Activated T-cell treated with anti-CD3 and anti-CD28 coated beads for 48 hours (primary cell): ENCODE measurements around the gene CSF2.
"Not testable (repeated sequence)": the region's sequence is repeated elsewhere in the genome, so short reads cannot be mapped to it uniquely, and the experiment has no call there.

Experiments used
- DNase-seq: peaks from one replicate; pipeline ENCODE4 v3.0.0-alpha.2; 2020; ENCODE audit warnings: low read depth

Gene CSF2

DNA sequence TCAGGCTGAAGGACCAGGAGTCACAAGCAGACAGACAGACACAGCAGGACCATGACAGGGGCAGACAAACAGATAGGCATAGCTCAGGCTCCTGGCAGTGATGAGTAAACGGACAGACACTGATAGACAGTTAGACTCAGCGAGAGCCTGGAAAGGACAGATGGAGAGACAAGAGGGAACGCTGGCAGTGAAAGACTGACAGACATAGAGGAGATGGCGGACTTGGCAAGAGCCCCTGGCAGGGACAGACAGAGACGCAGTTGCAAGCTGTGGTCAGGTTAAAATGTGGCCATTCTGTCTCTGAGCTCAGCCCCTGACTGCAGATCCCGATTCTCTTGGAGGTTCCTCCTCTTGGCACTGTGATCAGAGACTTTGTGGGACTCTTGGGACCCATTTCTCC is 13.6 kb downstream of the CSF2 start:
- no peak for DNase-seq

DNA sequence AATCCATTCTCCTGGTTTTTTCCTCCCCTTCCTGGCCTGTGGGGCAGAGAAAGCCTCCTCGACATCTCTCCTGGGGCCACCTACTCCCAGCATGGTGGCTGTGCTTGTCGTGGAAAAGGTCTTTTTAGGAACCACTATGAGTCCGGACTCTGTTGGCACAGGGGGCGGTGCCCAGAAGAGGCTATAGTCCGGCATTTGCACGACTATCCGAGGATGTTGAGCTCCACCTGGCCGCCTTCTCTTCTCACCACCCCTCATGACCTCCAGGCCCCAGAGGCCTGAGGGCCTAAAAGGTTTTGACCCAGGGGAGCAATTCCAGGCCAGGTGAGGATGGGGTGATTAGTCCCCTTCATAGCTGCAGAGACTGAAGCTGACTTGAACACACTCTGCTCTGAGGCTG is 14.1 kb downstream of the CSF2 start:
- no peak for DNase-seq

DNA sequence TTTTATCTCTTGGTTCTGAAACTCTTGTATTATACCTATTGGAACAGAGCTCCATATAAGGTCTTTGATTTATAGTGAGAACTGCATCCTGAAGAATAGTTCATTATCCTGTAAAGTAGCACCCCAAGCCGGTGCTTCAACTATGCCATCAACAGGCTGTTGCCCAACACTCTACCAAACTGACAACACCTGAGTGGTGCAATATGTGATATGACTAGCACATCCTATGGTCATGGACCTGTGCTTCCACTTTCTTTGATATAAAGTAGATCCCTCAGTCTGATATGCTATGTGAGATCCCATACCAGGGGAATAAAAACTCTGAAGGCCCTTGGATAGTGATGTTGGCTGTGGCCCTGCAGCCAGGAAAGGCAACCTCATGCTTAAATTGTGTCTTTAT is 15.8 kb downstream of the CSF2 start:
- DNase-seq: no peak

DNA sequence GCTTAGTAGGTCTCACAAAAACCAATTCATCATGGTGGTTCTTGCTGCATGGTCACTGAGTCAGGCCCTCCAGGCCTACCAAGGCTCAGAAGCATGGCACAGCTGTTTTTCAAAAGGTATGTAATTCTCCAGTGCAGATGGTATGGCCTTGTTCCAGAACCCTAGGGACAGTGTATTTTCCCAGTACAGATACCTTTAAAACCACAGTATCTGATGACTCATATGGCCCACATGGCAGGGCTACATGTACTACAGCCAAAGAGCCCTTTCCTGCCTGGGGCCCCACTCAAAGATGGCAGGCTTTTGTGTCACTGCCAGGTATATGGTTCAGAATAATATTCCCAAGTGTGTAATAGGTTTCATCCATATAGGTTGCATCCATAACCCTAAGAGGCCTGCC is 16.5 kb downstream of the CSF2 start:
- no peak for DNase-seq

DNA sequence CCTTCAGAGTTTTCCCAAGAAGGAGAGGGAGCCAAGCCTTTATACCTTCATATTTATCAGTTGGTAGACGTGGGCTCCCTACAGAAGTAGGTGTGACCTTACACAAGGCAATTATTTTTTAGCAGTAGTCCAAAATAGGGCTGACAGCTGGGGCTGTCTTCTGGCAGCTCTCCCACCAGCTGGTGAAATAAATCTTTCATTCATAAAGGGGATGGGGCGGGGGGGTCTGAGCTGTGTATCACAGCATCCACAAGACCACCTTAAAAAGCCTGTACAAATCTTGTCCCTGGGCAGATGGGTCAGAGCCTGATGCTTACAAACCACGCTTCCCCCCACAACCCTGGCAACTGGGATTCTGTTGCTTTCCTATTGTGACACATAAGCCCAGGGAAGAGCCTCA is 19.7 kb downstream of the CSF2 start:
- no peak for DNase-seq

DNA sequence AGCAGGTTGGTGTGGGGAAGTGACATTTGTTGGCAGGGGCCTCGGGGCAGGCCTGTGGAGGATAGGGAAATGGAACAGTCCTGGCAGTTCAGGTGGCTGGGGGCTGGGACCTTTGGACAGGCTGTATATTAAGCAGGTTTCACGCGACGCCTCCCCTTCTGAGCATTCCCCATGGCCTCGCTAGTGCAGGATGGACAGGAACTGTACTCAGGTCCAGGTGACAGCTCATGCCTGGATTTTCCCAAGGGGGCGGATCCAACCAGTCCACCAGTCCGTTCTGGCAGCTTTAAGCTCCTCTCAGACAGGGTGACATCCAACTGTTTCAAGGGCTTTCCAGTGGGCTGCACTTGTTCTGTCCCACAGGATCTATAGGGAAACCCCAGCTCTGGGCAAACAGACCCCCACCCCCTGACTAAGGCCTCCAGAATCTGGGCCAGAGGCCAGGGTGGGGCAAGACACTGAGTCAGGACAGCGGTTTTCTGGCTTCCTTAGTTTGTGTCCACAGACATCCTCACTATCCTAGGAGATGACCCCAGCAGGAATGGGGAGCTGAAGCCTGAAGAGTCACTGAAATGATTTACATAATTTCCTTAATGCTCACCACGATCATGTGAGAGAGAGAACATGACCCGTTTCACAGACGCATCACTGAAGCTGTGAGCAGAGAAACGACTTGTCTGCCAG is 20.9 kb downstream of the CSF2 start:
- no peak for DNase-seq

DNA sequence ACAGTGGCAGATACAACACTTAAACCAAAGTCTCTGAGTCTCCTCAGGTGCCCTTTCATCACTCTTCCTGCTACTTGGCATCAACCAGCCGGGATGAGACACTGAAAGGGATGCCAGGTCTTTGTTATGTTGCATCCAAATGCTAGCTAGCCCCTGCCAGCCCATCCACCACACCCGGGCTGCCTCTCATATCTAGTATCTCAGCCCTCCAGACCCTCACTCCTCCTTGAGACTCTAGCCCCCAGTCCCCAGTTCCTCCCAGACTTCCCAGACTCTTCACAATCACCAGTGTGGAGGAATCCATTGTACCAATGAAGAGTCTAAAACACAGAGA is 21.5 kb downstream of the CSF2 start:
- no peak for DNase-seq

DNA sequence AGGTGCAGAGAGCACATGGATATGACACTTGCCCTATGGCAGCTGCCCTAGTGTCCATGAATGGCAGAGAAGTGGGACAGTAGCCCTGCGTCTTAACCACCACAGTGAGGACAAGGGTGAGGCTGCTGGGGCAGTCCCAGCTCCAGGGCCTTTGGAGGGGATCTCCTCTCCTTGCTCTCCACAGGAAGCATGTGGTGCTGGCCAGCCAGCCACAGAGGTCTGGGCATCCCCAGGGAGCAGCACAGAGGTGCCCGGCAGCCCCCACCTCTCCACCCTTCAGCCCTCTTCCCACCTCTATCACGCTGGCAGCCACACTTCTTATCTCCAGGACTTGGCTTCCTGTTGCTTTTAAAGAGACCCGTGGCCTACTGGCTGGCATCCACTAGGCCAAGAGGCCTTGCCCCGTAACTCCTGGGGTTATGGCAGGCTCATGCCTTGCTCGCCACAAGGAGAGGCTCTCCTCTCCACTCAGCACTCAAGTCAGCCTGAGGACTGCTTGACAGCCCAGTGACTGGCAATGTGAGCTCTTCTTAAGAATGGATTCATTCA is 21.9 kb downstream of the CSF2 start:
- no peak for DNase-seq

DNA sequence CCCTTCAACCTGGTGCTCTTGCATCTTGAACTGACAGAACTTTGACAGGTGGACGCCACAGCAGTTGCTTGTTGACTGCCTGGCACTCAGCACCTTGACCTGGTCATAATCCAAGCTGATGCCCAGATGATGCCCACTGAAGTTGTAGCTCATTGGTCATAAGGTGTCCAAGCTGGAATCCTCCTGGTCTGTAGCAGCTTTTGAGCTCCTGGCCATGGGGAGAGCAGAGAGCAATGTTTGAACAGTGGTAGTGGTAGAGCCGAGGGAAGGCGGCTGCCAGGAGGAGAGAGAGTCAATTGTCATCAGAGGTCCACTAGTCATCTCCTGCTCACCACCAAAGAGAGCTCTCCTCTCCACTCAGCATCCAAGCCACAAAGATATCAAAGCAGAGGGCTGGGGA is 23.3 kb downstream of the CSF2 start:
- no peak for DNase-seq

DNA sequence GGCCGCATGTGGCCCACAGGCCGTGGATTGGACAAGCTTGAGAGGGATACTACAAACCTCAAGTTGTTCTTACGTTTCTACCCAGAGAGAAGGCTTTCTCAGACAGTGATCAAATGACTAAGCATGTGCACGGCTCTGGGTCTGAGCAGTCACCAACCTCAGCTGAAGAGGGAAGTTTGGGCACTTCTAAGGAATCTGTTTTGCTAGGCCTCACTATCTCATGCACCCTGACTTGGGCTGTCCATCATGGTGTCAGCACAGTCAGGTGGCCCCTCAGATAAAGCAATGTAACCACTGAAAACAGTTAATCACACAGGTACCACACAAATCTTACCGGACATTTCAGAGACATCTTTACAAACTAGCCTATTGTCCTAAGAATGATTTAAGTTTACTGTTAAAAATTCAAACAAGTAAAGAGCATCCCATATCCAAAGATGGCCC is 24.6 kb downstream of the CSF2 start:
- no peak for DNase-seq

DNA sequence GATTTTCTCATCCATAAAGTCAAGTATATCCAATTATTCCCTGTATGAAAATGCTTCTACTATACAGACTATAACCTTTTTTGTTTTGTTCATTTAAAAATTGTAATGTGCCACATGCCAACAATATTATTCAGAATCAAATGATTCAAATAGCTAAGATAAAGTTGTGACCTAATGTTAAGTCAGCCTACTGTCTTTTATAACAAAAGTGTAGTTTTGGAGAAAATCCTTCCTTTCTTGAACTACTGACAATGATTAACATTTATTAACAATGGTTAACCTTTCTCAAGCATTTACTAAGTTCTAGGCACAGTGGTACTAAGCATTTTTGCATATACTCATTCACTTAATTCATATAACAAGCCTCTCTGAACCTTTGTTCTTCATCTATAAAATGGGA is 25.0 kb downstream of the CSF2 start:
- DNase-seq: no peak

DNA sequence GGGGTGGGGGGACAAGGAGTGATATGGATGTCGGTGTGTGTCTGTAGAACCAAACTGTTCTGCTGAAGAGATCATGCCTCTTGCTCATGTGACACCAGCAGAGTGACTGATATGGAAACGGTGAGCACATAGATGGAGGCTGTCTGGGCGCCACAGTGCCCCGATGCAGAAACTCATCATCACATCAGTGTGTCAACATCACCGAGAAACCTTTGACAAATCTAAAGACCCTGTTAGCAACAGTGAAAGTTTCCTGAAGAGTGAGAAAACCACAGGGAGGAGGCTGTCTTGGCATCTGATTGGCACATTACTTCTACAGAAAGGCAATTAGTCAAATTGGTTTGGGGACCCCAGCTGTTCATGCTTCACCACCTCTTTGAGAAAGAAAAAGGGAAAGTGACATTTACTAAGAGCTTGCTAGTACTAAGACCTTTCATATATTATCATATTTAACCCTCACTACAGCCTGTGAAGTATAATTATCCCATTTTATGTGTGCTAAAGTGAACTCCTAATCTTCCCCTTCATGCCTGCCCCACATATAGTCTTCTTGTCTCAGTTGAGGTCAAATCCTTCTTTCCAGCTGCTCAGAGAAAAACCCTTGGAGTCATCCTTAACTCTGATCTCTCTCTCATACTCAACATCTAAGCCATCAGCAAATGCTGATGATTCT is 25.6 kb downstream of the CSF2 start:
- DNase-seq: peak; percentile 67

DNA sequence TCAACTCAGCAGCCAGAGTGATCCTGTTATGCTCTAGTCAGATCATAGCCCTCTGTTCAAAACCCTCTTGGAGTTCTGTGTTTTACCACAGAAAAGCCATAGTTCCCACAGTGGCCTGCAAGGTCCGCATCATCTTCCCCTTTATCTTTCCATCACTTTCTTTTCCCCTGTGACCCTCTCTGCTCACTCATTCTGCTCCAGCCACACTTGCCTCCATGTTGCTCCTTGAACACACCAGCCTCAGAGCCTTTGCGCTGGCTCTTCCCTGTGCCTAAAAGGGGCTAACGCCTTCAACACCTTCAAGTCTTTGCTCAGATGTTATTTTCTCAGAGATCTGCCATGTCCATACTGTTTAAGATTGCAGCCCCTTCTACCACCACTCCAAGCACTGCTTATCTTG is 26.3 kb downstream of the CSF2 start:
- no peak for DNase-seq

DNA sequence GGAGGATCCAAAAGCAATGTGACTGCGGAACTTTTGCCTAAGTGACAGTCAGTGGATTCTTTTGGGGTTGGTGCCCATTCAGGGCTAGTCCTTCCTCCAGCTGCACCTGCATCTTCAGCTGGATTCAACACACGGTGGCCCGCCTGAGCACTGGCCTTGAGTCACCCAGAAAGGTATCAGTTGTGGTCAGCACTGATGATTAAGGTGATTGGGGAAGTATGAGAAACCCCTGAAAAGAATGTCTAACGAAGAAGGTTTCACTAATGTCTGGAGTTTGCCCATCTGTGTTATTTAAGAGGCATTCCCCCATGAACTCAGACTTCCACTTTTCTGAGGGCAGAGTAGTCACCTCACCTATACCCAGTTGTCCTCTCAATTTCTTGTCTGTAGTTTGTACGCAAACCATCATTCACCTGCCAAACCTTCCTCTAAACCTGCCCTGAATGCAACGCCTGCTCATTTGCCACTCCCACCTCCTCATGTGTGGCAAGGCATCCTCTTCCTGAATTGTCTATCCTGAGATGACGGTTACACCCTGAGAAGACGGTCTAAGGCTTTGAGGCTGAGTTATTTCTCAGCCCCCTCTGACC is 27.2 kb downstream of the CSF2 start:
- DNase-seq: peak; percentile 48

DNA sequence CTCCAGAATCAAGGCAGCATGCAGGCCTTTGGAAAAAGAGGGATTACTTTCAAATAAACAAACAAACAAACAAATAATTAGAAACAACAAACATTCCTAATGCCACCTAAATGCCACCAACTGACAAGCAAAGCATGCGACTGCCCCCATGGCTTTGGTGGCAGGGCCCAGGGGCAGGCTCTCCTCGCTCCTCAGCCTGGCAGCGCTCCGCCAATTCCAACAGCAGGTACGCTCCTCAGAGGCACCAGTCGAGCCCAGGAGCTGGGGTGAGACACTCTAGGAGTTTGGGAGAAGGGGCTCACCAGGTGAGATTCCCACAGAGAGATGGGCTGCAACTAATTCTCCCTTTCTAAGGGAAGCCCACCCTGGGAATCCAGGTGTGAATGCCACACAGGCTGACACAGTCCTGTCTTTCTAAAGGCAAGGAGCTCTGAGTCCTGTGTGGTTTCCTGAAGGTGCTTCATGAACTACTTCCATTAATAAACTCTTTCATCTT is 27.8 kb downstream of the CSF2 start:
- DNase-seq: no peak

DNA sequence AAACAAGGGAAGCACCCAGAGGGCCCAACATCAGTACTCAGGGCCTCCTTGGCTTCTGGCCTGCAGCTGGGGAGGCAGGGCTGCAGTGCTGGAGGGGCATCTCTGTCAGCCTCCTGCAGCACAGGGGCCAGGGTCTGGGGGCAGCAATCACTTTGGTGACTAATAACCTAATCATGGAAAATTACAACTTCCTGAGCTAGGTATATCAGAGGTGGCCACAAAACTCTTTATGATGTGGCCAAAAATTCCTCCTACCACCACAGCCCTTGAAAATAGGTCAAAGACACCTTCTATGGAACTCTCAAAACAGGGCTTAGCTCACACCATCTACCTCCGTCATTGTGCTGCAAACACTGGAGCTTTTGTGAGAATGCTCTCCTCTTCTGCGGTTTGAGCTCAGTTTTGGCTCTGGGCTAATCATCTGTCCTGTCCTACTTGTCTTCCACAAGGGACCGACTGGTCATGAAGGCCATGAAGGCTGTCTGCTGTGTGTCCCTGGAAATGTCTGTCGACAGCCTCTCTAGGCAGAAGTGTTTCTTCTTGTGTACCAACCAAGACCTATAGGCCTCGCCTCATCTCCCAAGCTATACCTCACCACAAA is 28.6 kb downstream of the CSF2 start:
- peak; percentile 49 for DNase-seq

DNA sequence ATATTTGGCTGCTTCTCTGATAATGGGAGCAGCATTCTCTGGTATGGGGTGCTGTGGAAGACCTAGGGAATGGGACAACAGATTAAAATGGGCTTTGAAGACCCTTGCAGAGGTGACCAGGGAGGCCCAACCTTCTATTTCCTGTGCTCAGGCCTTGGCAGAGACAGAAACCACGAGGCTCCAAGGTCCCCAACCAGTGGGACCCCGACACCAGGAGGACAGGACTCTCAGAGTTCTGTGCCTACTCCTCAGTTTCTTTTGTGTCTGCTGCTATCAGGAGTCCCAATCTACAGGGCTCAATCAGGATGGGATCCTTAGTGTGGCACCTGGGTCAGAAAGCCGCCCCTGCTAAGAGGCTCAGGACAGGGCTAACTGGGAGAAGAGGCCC is 29.3 kb downstream of the CSF2 start:
- no peak for DNase-seq

DNA sequence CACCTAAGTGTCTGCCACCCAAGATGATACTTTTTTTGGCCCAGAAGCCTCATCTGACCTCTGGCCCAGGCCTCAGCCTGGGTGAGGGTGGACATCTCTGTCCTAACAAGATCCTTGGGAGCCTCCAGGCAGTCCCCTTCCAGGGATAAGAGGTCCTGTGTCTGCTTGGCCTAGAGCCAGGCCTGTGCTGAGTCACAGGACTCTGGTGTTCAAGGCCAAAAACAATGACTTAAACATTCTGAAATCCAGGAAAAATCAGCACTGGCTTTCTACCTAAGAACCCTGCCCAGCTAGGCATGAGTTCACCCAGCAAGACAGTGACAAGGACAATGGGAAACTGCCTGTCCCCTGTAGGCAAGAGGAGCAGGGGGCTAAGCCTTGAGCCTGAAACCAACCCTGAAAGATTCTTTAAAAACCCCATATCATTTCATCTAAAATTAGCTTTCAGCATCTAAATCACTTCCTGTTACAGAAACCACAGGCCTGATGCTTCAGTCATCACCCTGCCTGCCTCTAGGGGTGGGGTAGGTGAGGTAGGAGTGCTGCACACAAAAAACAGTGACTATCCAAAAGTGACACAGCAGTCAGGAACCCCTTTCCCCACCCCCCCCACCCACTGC is 29.9 kb downstream of the CSF2 start:
- DNase-seq: peak; percentile 65

DNA sequence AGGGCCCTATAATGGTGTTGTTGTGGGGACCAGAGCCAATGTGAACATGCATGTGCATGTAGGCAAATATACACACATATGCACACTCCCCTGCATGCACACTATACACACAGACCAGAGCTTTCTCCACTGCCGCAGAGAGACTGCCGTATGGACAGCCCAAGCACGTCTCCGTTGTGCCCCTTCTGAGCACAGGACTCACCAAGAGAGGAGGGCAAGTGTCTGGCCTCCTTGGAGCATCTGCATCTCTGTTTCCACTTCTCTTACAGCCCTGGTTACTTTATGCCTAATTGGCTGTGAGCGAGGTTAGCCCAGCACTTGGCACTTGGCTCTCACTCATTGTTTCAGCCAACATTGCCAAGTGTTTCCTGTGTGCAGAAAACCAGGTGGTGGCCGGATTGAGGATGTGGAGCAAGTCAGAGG is 30.4 kb downstream of the CSF2 start:
- no peak for DNase-seq

DNA sequence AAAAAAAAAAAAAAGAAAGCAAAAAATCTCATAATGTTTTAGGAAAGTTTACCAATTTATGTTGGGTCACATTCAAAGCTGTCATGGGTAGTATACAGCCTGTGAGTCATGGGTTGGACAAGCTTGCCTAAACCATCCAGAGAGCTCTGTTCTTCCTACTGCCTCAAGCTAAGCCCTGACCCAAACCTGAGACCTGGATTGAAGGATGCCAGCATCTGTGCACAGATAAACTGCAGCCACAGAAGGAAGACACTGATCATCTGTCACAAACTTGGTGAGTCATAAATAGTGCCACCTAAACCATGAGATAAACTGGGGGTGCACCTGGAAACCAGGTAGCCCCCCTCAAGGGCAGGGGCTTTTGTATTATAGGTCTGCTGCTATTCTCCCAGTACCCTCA is 31.0 kb downstream of the CSF2 start:
- DNase-seq: no peak

DNA sequence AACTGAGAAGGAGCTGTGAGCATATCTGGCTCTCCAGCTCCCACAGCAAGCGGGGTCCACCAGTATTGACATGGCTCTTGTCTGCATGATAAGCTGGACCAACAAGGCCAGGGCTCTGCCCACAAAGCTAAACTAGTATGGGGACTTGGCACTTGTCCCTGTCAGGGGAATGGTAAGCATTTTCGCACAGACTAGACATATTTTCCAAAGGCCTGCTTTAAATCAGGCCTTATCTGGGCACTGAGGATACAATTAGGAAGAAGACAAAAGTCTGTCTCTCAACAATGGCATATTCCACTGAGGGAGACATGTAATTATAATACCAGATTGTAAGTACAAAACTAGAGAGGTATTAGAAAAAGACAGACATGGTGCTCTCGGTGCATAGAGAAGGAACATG is 32.1 kb downstream of the CSF2 start:
- DNase-seq: no peak

DNA sequence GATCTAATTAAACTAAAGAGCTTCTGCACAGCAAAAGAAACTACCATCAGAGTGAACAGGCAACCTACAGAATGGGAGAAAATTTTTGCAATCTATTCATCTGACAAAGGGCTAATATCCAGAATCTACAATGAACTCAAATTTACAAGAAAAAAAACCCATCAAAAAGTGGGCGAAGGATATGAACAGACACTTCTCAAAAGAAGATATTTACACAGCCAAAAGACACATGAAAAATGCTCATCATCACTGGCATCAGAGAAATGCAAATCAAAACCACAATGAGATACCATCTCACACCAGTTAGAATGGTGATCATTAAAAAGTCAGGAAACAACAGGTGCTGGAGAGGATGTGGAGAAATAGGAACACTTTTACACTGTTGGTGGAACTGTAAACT is 34.9 kb downstream of the CSF2 start:
- not testable (repeated sequence) for DNase-seq
